H9 (cell line): ENCODE results near the gene MYD88. TPM values are rescaled to one million over a fixed set of nuclear protein-coding genes. Genes with fewer than 3 reads are reported as not detected.

Source experiments
- DNase-seq: peaks from one replicate; pipeline ENCODE4 v3.0.0-alpha.2; 2017
- H2AFZ ChIP-seq: one replicate; pipeline ENCODE4 v1.6.1; 2013; ENCODE audit warnings: mild to moderate bottlenecking, low read length, control low read depth, moderate library complexity
- H2AK5ac ChIP-seq: 2 replicates; pipeline ENCODE4 v1.6.1; 2013; ENCODE audit warnings: low read length, control low read depth, mixed read lengths; ENCODE audit not compliant: insufficient read length
- H2BK120ac ChIP-seq: one replicate; pipeline ENCODE4 v1.6.1; 2013; ENCODE audit warnings: low read depth, mild to moderate bottlenecking, low read length, control low read depth, inconsistent platforms; ENCODE audit not compliant: poor library complexity, severe bottlenecking
- H2BK12ac ChIP-seq: 2 replicates; pipeline ENCODE4 v1.6.1; 2013; ENCODE audit warnings: low read length, control low read depth, mixed read lengths, low read depth; ENCODE audit not compliant: insufficient read length
- H2BK15ac ChIP-seq: 2 replicates; pipeline ENCODE4 v1.6.1; 2013; ENCODE audit warnings: low read depth, low read length, control low read depth
- H2BK20ac ChIP-seq: one replicate; pipeline ENCODE4 v1.6.1; 2013; ENCODE audit warnings: low read depth, mild to moderate bottlenecking, low read length, control low read depth, inconsistent platforms; ENCODE audit not compliant: poor library complexity, severe bottlenecking
- H2BK5ac ChIP-seq: 2 replicates; pipeline ENCODE4 v1.6.1; 2013; ENCODE audit warnings: low read length, control low read depth, mixed read lengths; ENCODE audit not compliant: insufficient read length
- H3K14ac ChIP-seq: 2 replicates; pipeline ENCODE4 v1.6.1; 2013; ENCODE audit warnings: low read length, control low read depth; ENCODE audit not compliant: insufficient read depth
- H3K18ac ChIP-seq: 2 replicates; pipeline ENCODE4 v1.6.1; 2013; ENCODE audit warnings: low read depth, mild to moderate bottlenecking, mixed read lengths, low read length, control low read depth; ENCODE audit not compliant: insufficient read length
- H3K23ac ChIP-seq: 2 replicates; pipeline ENCODE4 v1.6.1; 2013; ENCODE audit warnings: low read length, control low read depth, mixed read lengths, low read depth; ENCODE audit not compliant: insufficient read length
- H3K23me2 ChIP-seq: 2 replicates; pipeline ENCODE4 v1.6.1; 2013; ENCODE audit warnings: low read depth, mild to moderate bottlenecking, mixed read lengths, low read length, control low read depth; ENCODE audit not compliant: insufficient read length, poor library complexity, severe bottlenecking
- H3K27ac ChIP-seq: 2 replicates; pipeline ENCODE4 v1.5.1; 2013; ENCODE audit warnings: low read length, control low read depth, mixed read lengths, low read depth; ENCODE audit not compliant: insufficient read length
- H3K27me3 ChIP-seq: 2 replicates; pipeline ENCODE4 v1.6.1; 2013; ENCODE audit warnings: low read length, control low read depth, inconsistent platforms; ENCODE audit not compliant: insufficient read depth
- H3K4ac ChIP-seq: 2 replicates; pipeline ENCODE4 v1.6.1; 2013; ENCODE audit warnings: low read depth, mild to moderate bottlenecking, control low read depth, inconsistent platforms, low read length, moderate library complexity
- H3K4me1 ChIP-seq: 2 replicates; pipeline ENCODE4 v1.6.1; 2013; ENCODE audit warnings: low read length, control low read depth, inconsistent platforms; ENCODE audit not compliant: insufficient read depth
- H3K4me2 ChIP-seq: 2 replicates; pipeline ENCODE4 v1.6.1; 2013; ENCODE audit warnings: low read length, control low read depth, mixed read lengths; ENCODE audit not compliant: insufficient read length, insufficient read depth
- H3K56ac ChIP-seq: 2 replicates; pipeline ENCODE4 v1.6.1; 2013; ENCODE audit warnings: low read depth, mild to moderate bottlenecking, mixed read lengths, low read length, control low read depth; ENCODE audit not compliant: insufficient read length
- H3K79me1 ChIP-seq: 2 replicates; pipeline ENCODE4 v1.6.1; 2013; ENCODE audit warnings: low read depth, mild to moderate bottlenecking, moderate library complexity, low read length, control low read depth, inconsistent platforms; ENCODE audit not compliant: insufficient read depth, poor library complexity, severe bottlenecking
- H3K79me2 ChIP-seq: 2 replicates; pipeline ENCODE4 v1.6.1; 2013; ENCODE audit warnings: low read length, control low read depth, inconsistent platforms; ENCODE audit not compliant: insufficient read depth
- H3K9ac ChIP-seq: 2 replicates; pipeline ENCODE4 v1.6.1; 2013; ENCODE audit warnings: low read length, control low read depth, mixed read lengths; ENCODE audit not compliant: insufficient read length; ENCODE audit errors: extremely low read depth
- H3K9me3 ChIP-seq: one replicate; pipeline ENCODE4 v1.6.1; 2013; ENCODE audit warnings: low read depth, low read length, inconsistent platforms; ENCODE audit not compliant: control insufficient read depth
- H3T11ph ChIP-seq: one replicate; pipeline ENCODE4 v1.6.1; 2013; ENCODE audit warnings: mild to moderate bottlenecking, low read length, control low read depth, inconsistent platforms
- H4K20me1 ChIP-seq: one replicate; pipeline ENCODE4 v1.6.1; 2013; ENCODE audit not compliant: control insufficient read depth, insufficient read length, insufficient read depth
- H4K5ac ChIP-seq: 2 replicates; pipeline ENCODE4 v1.6.1; 2013; ENCODE audit warnings: low read depth, mild to moderate bottlenecking, mixed read lengths, low read length, control low read depth; ENCODE audit not compliant: insufficient read length
- H4K8ac ChIP-seq: replicated peaks from 2 replicates; pipeline ENCODE4 v1.6.1; 2013; ENCODE audit warnings: low read length, control low read depth, mixed read lengths, low read depth; ENCODE audit not compliant: insufficient read length
- H4K91ac ChIP-seq: 2 replicates; pipeline ENCODE4 v1.6.1; 2013; ENCODE audit warnings: low read depth, mild to moderate bottlenecking, moderate library complexity, mixed read lengths, low read length, control low read depth; ENCODE audit not compliant: insufficient read length
- H3K27ac Mint-ChIP-seq, 3 experiments: 2 replicates in 2 of 3; 3 replicates in 1 of 3; pipeline ENCODE4 v1.8.0; 2020 to 2021; ENCODE audit warnings: mixed read lengths in 3 of 3, mild to moderate bottlenecking in 1 of 3, moderate library complexity in 1 of 3
- H3K27me3 Mint-ChIP-seq: 2 replicates; pipeline ENCODE4 v1.8.0; 2021; ENCODE audit warnings: low read depth, mild to moderate bottlenecking, moderate library complexity, mixed read lengths
- H3K36me3 Mint-ChIP-seq, 3 experiments: 2 replicates in 2 of 3; 3 replicates in 1 of 3; pipeline ENCODE4 v1.8.0; 2020 to 2021; ENCODE audit warnings: low read depth in 3 of 3, mixed read lengths in 3 of 3; ENCODE audit not compliant: insufficient read depth in 1 of 3
- H3K4me1 Mint-ChIP-seq, 2 experiments: 2 replicates each; pipeline ENCODE4 v1.8.0; 2020; ENCODE audit warnings: mixed read lengths in 2 of 2
- H3K4me3 Mint-ChIP-seq, 2 experiments: 2 replicates in 1 of 2; 3 replicates in 1 of 2; pipeline ENCODE4 v1.8.0; 2020 to 2021; ENCODE audit warnings: mild to moderate bottlenecking in 2 of 2, mixed read lengths in 2 of 2, moderate library complexity in 1 of 2
- H3K9me3 Mint-ChIP-seq, 2 experiments: 2 replicates in 1 of 2; 3 replicates in 1 of 2; pipeline ENCODE4 v1.8.0; 2020; ENCODE audit warnings: mild to moderate bottlenecking in 2 of 2, mixed read lengths in 2 of 2, moderate library complexity in 1 of 2
- WGBS: extraction: QIAGEN DNeasy Blood & Tissue Kit; methylation state at CpG from one replicate; pipeline ENCODE4 v1.1.7; 2013; ENCODE audit warnings: missing lambda C conversion rate, low lambda C conversion rate, mixed read lengths; ENCODE audit not compliant: insufficient read length; ENCODE audit errors: extremely low coverage; 5-methylcytosine and 5-hydroxymethylcytosine counted together
- total RNA-seq: library from RNA; stranded (reverse); gene quantifications from 2 replicates; pipeline ENCODE4 v1.2.1, GENCODE V29; 2021
- TF ChIP-seq, protein P1 (sequence below): fragments of 200-600 bp; sonication (generic); conservative IDR thresholded peaks from 3 replicates; pipeline ENCODE4 v1.8.0; 2021; ENCODE audit warnings: antibody characterized with exemption, mild to moderate bottlenecking

The MYD88 gene
- total RNA-seq, 1 experiment from 2014 or later = 33.4 TPM

- H2BK12ac ChIP-seq = no peak overlapping the region
- no peak overlapping the region for H3T11ph ChIP-seq
- H3K18ac ChIP-seq = no peak overlapping the region
- H2AFZ ChIP-seq = no peak overlapping the region
- TF ChIP-seq, protein P1, sequence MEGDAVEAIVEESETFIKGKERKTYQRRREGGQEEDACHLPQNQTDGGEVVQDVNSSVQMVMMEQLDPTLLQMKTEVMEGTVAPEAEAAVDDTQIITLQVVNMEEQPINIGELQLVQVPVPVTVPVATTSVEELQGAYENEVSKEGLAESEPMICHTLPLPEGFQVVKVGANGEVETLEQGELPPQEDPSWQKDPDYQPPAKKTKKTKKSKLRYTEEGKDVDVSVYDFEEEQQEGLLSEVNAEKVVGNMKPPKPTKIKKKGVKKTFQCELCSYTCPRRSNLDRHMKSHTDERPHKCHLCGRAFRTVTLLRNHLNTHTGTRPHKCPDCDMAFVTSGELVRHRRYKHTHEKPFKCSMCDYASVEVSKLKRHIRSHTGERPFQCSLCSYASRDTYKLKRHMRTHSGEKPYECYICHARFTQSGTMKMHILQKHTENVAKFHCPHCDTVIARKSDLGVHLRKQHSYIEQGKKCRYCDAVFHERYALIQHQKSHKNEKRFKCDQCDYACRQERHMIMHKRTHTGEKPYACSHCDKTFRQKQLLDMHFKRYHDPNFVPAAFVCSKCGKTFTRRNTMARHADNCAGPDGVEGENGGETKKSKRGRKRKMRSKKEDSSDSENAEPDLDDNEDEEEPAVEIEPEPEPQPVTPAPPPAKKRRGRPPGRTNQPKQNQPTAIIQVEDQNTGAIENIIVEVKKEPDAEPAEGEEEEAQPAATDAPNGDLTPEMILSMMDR = no peak
- H2BK5ac ChIP-seq = no peak overlapping the region
- H3K27me3 Mint-ChIP-seq = peaks cover 2% of the 10 kb centered on the region
- no peak overlapping the region for H4K5ac ChIP-seq
- no peak overlapping the region for H2BK120ac ChIP-seq
- peaks cover 18% of the 10 kb centered on the region for H3K23me2 ChIP-seq
- peak overlapping the region in 1 of 3 experiments; percentile 55; a peak in 1 of 7 replicates for H3K27ac Mint-ChIP-seq
- H3K4me2 ChIP-seq = no peak overlapping the region
- H3K27ac ChIP-seq = no peak overlapping the region
- H3K4me1 ChIP-seq = peaks cover 8% of the 10 kb centered on the region; the same call in 1 of the 2 replicates
- H4K8ac ChIP-seq = no peak overlapping the region
- H3K23ac ChIP-seq = no peak overlapping the region
- H4K20me1 ChIP-seq = no peaks in the 10 kb centered on the region
- no peak overlapping the region for H3K56ac ChIP-seq
- peaks cover 16 to 29% (median 23%) of the 10 kb centered on the region in 3 experiments for H3K36me3 Mint-ChIP-seq
- no peaks in the 10 kb centered on the region for H3K9me3 ChIP-seq
- no peak overlapping the region for H2AK5ac ChIP-seq
- H3K79me2 ChIP-seq = no peaks in the 10 kb centered on the region
- peaks cover 23 to 27% of the 10 kb centered on the region in 2 experiments for H3K4me1 Mint-ChIP-seq
- no peak overlapping the region for H4K91ac ChIP-seq
- no peak overlapping the region for H3K4ac ChIP-seq
- DNase-seq = no peak
- H3K4me3 Mint-ChIP-seq = no peak overlapping the region
- H3K9me3 Mint-ChIP-seq = peaks cover 4 to 6% of the 10 kb centered on the region in 2 experiments; a peak in 4 of 5 replicates
- H3K27me3 ChIP-seq = no peaks in the 10 kb centered on the region
- WGBS = no CpG with 5 or more reads among the region's 2 CpGs
- H3K9ac ChIP-seq = no peak overlapping the region
- H2BK20ac ChIP-seq = no peak overlapping the region
- H3K79me1 ChIP-seq = no peaks in the 10 kb centered on the region
- no peak overlapping the region for H2BK15ac ChIP-seq
- no peak overlapping the region for H3K14ac ChIP-seq
Measured at GRCh38 chr3:38141952-38142273, 3.5 kb downstream of the MYD88 start.
